Prostate gland (tissue), 2 donors: Measurements from ENCODE around the gene NSF. TPM values are rescaled to one million over a fixed set of nuclear protein-coding genes. Genes with fewer than 3 reads are reported as not detected.

Source experiments
- DNase-seq: peaks from one replicate; pipeline ENCODE4 v3.0.0-alpha.2; 2019; ENCODE audit warnings: low spot score
- H3K27ac ChIP-seq, 2 donors: fragments of 200-600 bp; sonication (generic); 2 replicates each; pipeline ENCODE4 v1.5.1; 2017 to 2019
- H3K27me3 ChIP-seq: fragments of 200-600 bp; sonication (generic); replicated peaks from 2 replicates; pipeline ENCODE4 v1.5.1; 2019; ENCODE audit not compliant: insufficient read depth
- H3K36me3 ChIP-seq, 2 donors: fragments of 200-600 bp; sonication (generic); 1 replicate in 1 of 2; 2 replicates in 1 of 2; pipeline versions ENCODE4 v1.5.1 to v1.8.1; 2017 to 2019
- H3K4me1 ChIP-seq: fragments of 200-600 bp; sonication (generic); replicated peaks from 2 replicates; pipeline ENCODE4 v1.5.1; 2019
- H3K4me3 ChIP-seq, 2 donors: fragments of 200-600 bp; sonication (generic); 2 replicates each; pipeline ENCODE4 v1.5.1; 2017 to 2019
- H3K9me3 ChIP-seq: fragments of 200-600 bp; sonication (generic); 2 replicates; pipeline ENCODE4 v1.5.1; 2017
- POLR2A ChIP-seq: fragments of 450-650 bp; IDR thresholded peaks from one replicate; pipeline ENCODE4 v1.6.1; 2016; ENCODE audit warnings: antibody characterized with exemption, mild to moderate bottlenecking
- POLR2AphosphoS5 ChIP-seq: sonication (generic); formaldehyde crosslinking; IDR thresholded peaks from one replicate; pipeline ENCODE4 v1.6.1; 2017; ENCODE audit warnings: antibody characterized with exemption
- WGBS: methylation state at CpG from one replicate; pipeline ENCODE4 v1.1.5; 2018; 5-methylcytosine and 5-hydroxymethylcytosine counted together
- intact Hi-C: fragments of 100-400 bp; cut with DNase I; formaldehyde crosslinking; loops from one replicate; pipeline ENCODE4 v1.14.2; 2022
- total RNA-seq, 2 donors: library from RNA; depleted of rRNA; stranded (reverse); fragments of >200 nt; gene quantifications; one replicate each; pipeline ENCODE4 v1.1.0, GENCODE V29; 2016
- TF ChIP-seq, protein P1 (sequence below), 4 experiments: fragments of 200-600 bp in 2 of 4; fragments of 450-650 bp in 2 of 4; sonication (generic) in 2 of 4; IDR thresholded peaks; 1 replicate in 3 of 4; 2 replicates in 1 of 4; pipeline ENCODE4 v1.5.1; 2016 to 2019; ENCODE audit warnings: antibody characterized with exemption in 4 of 4, mild to moderate bottlenecking in 2 of 4, moderate library complexity in 2 of 4

Gene NSF
- total RNA-seq, 2 donors from 2014 or later = 24.7 to 48.1 TPM

DNA sequence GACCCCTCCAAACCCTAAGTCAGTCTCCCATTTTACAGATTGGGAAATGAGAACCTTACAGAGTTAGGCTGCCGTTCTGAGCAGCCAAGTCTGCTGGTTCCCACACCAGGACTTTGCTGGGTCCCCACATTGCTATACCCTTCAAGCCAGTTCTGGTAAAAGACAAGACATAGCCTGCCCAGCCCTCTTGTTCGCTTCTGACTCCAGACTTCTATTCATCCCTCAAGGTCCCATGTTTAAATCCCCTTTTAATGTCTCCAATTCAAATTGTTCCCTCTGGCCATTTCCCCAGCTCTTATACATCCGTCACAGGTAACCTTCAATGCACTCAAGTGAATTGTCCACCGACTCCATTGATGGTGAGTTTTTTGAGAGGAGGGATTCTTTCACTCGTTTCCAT, 197.8 kb downstream of the NSF start:
- TF ChIP-seq POLR2A = no peak
- TF ChIP-seq, protein P1, sequence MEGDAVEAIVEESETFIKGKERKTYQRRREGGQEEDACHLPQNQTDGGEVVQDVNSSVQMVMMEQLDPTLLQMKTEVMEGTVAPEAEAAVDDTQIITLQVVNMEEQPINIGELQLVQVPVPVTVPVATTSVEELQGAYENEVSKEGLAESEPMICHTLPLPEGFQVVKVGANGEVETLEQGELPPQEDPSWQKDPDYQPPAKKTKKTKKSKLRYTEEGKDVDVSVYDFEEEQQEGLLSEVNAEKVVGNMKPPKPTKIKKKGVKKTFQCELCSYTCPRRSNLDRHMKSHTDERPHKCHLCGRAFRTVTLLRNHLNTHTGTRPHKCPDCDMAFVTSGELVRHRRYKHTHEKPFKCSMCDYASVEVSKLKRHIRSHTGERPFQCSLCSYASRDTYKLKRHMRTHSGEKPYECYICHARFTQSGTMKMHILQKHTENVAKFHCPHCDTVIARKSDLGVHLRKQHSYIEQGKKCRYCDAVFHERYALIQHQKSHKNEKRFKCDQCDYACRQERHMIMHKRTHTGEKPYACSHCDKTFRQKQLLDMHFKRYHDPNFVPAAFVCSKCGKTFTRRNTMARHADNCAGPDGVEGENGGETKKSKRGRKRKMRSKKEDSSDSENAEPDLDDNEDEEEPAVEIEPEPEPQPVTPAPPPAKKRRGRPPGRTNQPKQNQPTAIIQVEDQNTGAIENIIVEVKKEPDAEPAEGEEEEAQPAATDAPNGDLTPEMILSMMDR (IDR thresholded peaks at IDR 0.05) = no peak
- intact Hi-C loops = loop anchor here (10.0 kb wide), 1 partner anchor 63 kb away; no protein-coding TSS in a partner anchor
- no peak for DNase-seq
- no peaks in the 10 kb centered on the region for H3K9me3 ChIP-seq
- H3K4me1 ChIP-seq = no peaks in the 10 kb centered on the region
- H3K4me3 ChIP-seq = no peak overlapping the region
- no peaks in the 10 kb centered on the region for H3K27me3 ChIP-seq
- no peaks in the 10 kb centered on the region for H3K36me3 ChIP-seq
- H3K27ac ChIP-seq = no peak overlapping the region
- WGBS = 90% methylated on average over 5 of the region's 5 CpGs

DNA sequence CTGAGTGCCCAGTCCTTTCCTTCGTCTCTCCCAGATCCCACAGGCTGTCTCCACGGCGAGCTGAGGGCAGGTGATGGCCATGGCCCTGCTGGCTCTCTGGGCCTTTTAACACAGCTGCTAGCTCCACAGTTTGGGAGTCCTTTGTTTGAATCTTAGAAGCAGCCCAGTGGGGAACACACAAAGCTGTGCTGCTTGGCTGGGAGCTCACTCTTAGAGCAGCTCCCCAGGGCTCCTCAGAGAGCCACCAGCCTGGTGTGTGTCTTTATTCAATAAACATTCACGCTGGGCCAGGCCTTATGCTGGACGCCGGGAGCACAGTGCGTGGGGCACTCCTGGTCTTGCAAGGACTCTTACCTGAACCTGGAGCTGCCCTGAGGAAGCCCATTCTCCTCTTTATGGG, 198.3 kb downstream of the NSF start:
- intact Hi-C loops = loop anchor here (10.0 kb wide), 1 partner anchor 64 kb away; no protein-coding TSS in a partner anchor
- no peak overlapping the region for H3K27ac ChIP-seq
- H3K4me3 ChIP-seq = no peak overlapping the region
- H3K27me3 ChIP-seq = no peaks in the 10 kb centered on the region
- TF ChIP-seq, protein P1 (IDR thresholded peaks at IDR 0.05) = no peak
- TF ChIP-seq POLR2A = no peak
- TF ChIP-seq POLR2AphosphoS5 = no peak
- no peaks in the 10 kb centered on the region for H3K9me3 ChIP-seq
- DNase-seq = no peak
- H3K4me1 ChIP-seq = no peaks in the 10 kb centered on the region
- H3K36me3 ChIP-seq = no peaks in the 10 kb centered on the region
- 91% methylated on average over 6 of the region's 7 CpGs for WGBS

DNA sequence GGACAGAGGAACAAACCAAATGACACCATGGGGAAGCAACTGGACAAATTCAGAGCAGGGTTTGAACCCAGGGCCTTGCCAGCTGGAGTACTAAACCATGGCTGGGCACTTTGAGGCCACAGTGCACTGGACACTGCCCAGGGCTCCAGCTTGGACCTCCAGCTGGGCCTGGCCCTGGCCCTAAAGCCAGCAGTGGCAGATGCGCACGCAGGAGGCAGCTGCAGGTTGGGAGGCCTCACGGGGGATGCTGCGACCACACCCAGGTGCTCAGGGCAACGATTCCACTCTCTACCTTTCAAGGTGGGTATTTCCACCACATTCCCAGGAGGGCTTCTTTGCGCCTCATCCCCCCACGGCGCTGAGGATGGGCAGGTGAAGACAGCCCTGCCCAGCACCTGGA, 199.1 kb downstream of the NSF start:
- intact Hi-C loops = loop anchor here (10.0 kb wide), 1 partner anchor 65 kb away; no protein-coding TSS in a partner anchor
- WGBS = 92% methylated on average over 8 of the region's 8 CpGs
- no peaks in the 10 kb centered on the region for H3K9me3 ChIP-seq
- H3K36me3 ChIP-seq = no peaks in the 10 kb centered on the region
- H3K4me1 ChIP-seq = no peaks in the 10 kb centered on the region
- no peak for TF ChIP-seq POLR2A
- no peak overlapping the region for H3K27ac ChIP-seq
- H3K4me3 ChIP-seq = no peak overlapping the region
- DNase-seq = no peak
- H3K27me3 ChIP-seq = no peaks in the 10 kb centered on the region

DNA sequence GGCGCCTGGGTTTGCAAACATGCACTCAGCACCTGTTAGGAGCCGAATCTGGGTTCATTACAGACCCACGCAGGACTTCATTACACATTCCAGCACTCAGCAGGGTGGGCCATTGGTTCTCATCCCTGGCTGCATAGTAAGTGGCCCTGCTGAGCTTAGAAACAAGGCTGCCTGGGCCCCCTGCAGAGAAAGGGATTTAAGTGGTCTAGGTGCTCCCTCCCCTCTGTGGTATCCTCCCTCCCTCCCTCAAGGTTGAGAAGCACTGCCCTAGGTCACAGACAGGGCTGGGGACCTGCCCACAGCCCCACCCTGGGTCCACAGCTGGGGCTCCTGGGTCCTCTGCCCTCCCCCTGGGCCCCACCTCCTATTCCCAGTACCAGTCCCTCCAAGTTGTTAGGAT, 199.7 kb downstream of the NSF start:
- Histone ChIP-seq H3K4me3 (no peak overlapping the region), H3K27me3 (no peaks in the 10 kb centered on the region), H3K4me1 (no peaks in the 10 kb centered on the region), H3K27ac (no peak overlapping the region), H3K36me3 (no peaks in the 10 kb centered on the region), H3K9me3 (no peaks in the 10 kb centered on the region)
- no peak for DNase-seq
- 68% methylated on average over 3 of the region's 3 CpGs for WGBS
- intact Hi-C loops = no loop called here
- TF ChIP-seq, protein P1 (IDR thresholded peaks at IDR 0.05) = no peak
- TF ChIP-seq POLR2AphosphoS5 (no peak), POLR2A (no peak)

DNA sequence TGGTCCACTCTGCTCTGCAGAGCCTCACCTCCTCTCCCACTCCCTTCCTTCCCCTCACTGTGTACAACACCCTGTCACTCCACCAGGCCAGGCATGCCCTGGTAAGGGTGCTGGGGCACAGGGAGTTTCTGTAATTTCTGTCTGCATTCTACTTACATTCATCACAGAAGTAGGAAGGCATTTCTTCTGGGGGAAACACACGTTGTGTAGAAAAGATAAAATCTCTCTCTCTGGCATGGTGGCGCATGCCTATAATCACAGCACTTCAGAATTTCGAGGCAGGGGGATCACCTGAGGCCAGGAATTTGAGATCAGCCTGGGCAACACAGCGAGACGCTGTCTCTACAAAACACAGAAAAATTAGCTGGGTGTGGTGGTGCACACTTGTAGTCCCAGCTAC, 201.1 kb downstream of the NSF start:
- no peaks in the 10 kb centered on the region for H3K36me3 ChIP-seq
- H3K27me3 ChIP-seq = no peaks in the 10 kb centered on the region
- 56% methylated on average over 5 of the region's 5 CpGs for WGBS
- DNase-seq = no peak
- H3K4me1 ChIP-seq = no peaks in the 10 kb centered on the region
- no peaks in the 10 kb centered on the region for H3K9me3 ChIP-seq
- intact Hi-C loops = no loop called here
- no peak overlapping the region for H3K4me3 ChIP-seq
- no peak for TF ChIP-seq POLR2AphosphoS5
- TF ChIP-seq, protein P1 (IDR thresholded peaks at IDR 0.05) = no peak
- no peak for TF ChIP-seq POLR2A
- no peak overlapping the region for H3K27ac ChIP-seq
